Activated CD4-positive, alpha-beta memory T cell treated with anti-CD3 and anti-CD28 coated beads for 36 hours (primary cell): ENCODE results near the gene ART4. TPM values are rescaled to one million over a fixed set of nuclear protein-coding genes. Genes with fewer than 3 reads are reported as not detected.

ENCODE experiments used
- CTCF ChIA-PET: fragments of 350-600 bp; sonication (Branson Sonifier 250); formaldehyde crosslinking; loops from one replicate; lab custom pipeline; 2021; ENCODE audit warnings: antibody characterized with exemption, inconsistent platforms; lab: Charles Lee
- POLR2A ChIA-PET: fragments of 350-600 bp; sonication (Branson Sonifier 250); formaldehyde crosslinking; loops from one replicate; lab custom pipeline; 2021; ENCODE audit warnings: antibody characterized with exemption; lab: Charles Lee
- DNase-seq: peaks from one replicate; pipeline ENCODE4 v3.0.0-alpha.2; 2020
- H3K27ac Mint-ChIP-seq: one replicate; pipeline ENCODE4 v1.8.0; 2021; ENCODE audit warnings: mixed read lengths
- H3K27me3 Mint-ChIP-seq: one replicate; pipeline ENCODE4 v1.8.0; 2021; ENCODE audit warnings: mixed read lengths
- H3K36me3 Mint-ChIP-seq: one replicate; pipeline ENCODE4 v1.8.0; 2021; ENCODE audit warnings: mixed read lengths
- H3K4me1 Mint-ChIP-seq: one replicate; pipeline ENCODE4 v1.8.0; 2021; ENCODE audit warnings: low read depth, mixed read lengths
- H3K4me3 Mint-ChIP-seq: one replicate; pipeline ENCODE4 v1.8.0; 2021; ENCODE audit warnings: mild to moderate bottlenecking, mixed read lengths
- H3K9me3 Mint-ChIP-seq: one replicate; pipeline ENCODE4 v1.8.0; 2021; ENCODE audit warnings: mixed read lengths
- intact Hi-C: fragments of 100-400 bp; cut with micrococcal nuclease; formaldehyde crosslinking; loops from one replicate; pipeline ENCODE4 v1.15.1; 2023
- total RNA-seq, 2 experiments: library from RNA; stranded (reverse); gene quantifications; one replicate each; pipeline ENCODE4 v1.2.3, GENCODE V29; 2021

The ART4 gene
- total RNA-seq, 2 experiments from 2014 or later, result not detected

GRCh38 chr12:14849661-14850060, 6.3 kb upstream of the ART4 start:
- Mint-ChIP-seq H3K9me3 (no peaks in the 10 kb centered on the region), H3K27me3 (no peaks in the 10 kb centered on the region), H3K36me3 (no peaks in the 10 kb centered on the region), H3K4me3 (no peak overlapping the region), H3K27ac (no peak overlapping the region), H3K4me1 (no peaks in the 10 kb centered on the region)
- intact Hi-C loops, result no loop called here
- POLR2A ChIA-PET, result no interaction called here
- no peak for DNase-seq
- CTCF ChIA-PET, result interaction anchor here (1.3 to 7.0 kb wide), 4 partner anchors 126 to 372 kb away, joined by 3 to 121 read pairs (median 14); partner anchors contain the start of gene RERG

GRCh38 chr12:14846876-14847580, 3.7 kb upstream of the ART4 start:
- H3K4me1 Mint-ChIP-seq, result no peaks in the 10 kb centered on the region
- no peaks in the 10 kb centered on the region for H3K9me3 Mint-ChIP-seq
- POLR2A ChIA-PET, result no interaction called here
- DNase-seq, result no peak
- no peak overlapping the region for H3K27ac Mint-ChIP-seq
- H3K36me3 Mint-ChIP-seq, result no peaks in the 10 kb centered on the region
- no peak overlapping the region for H3K4me3 Mint-ChIP-seq
- CTCF ChIA-PET, result interaction anchor here (1.0 to 7.0 kb wide), 5 partner anchors 124 to 374 kb away, joined by 3 to 121 read pairs (median 10); partner anchors contain the start of gene RERG
- intact Hi-C loops, result loop anchor here (2.0 kb wide), 1 partner anchor 54 kb away; no protein-coding TSS in a partner anchor
- H3K27me3 Mint-ChIP-seq, result no peaks in the 10 kb centered on the region

GRCh38 chr12:14846042-14846587, 2.8 kb upstream of the ART4 start:
- Mint-ChIP-seq H3K36me3 (no peaks in the 10 kb centered on the region), H3K27ac (no peak overlapping the region), H3K27me3 (no peaks in the 10 kb centered on the region), H3K4me3 (no peak overlapping the region), H3K9me3 (no peaks in the 10 kb centered on the region), H3K4me1 (no peaks in the 10 kb centered on the region)
- no peak for DNase-seq
- POLR2A ChIA-PET, result no interaction called here
- intact Hi-C loops, result loop anchor here (2.0 kb wide), 1 partner anchor 55 kb away; no protein-coding TSS in a partner anchor
- CTCF ChIA-PET, result interaction anchor here (0.5 to 7.0 kb wide), 19 partner anchors 9 to 375 kb away, joined by 3 to 121 read pairs (median 4); partner anchors contain the start of gene RERG

GRCh38 chr12:14845350-14845750, 2.0 kb upstream of the ART4 start:
- Mint-ChIP-seq H3K4me3 (no peak overlapping the region), H3K36me3 (no peaks in the 10 kb centered on the region), H3K9me3 (no peaks in the 10 kb centered on the region), H3K4me1 (no peaks in the 10 kb centered on the region), H3K27ac (no peak overlapping the region), H3K27me3 (no peaks in the 10 kb centered on the region)
- ChIA-PET CTCF (interaction anchor here (0.6 to 7.0 kb wide), 15 partner anchors 8 to 376 kb away, joined by 3 to 121 read pairs (median 4); partner anchors contain the start of gene RERG), POLR2A (no interaction called here)
- intact Hi-C loops, result loop anchor here (1.0 to 2.0 kb wide), 3 partner anchors 122 to 375 kb away; partner anchors contain the start of gene RERG
- DNase-seq, result peak; percentile 43

- H3K36me3 Mint-ChIP-seq, result no peaks in the 10 kb centered on the region
- H3K27ac Mint-ChIP-seq, result no peak overlapping the region
- H3K4me1 Mint-ChIP-seq, result no peaks in the 10 kb centered on the region
- H3K4me3 Mint-ChIP-seq, result no peak overlapping the region
- ChIA-PET CTCF (interaction anchor here (0.6 to 7.0 kb wide), 8 partner anchors 9 to 425 kb away, joined by 3 to 121 read pairs (median 5); partner anchors contain the start of gene RERG), POLR2A (no interaction called here)
- no peaks in the 10 kb centered on the region for H3K9me3 Mint-ChIP-seq
- intact Hi-C loops, result loop anchor here (2.0 kb wide), 1 partner anchor 376 kb away; the partner anchor contains the start of gene RERG
- DNase-seq, result no peak
- peaks cover 5% of the 10 kb centered on the region for H3K27me3 Mint-ChIP-seq
Measured at GRCh38 chr12:14844401-14844800, 1.1 kb upstream of the ART4 start.

GRCh38 chr12:14842315-14842714, 1.0 kb downstream of the ART4 start:
- no peaks in the 10 kb centered on the region for H3K36me3 Mint-ChIP-seq
- H3K27me3 Mint-ChIP-seq, result peaks cover 7% of the 10 kb centered on the region
- H3K9me3 Mint-ChIP-seq, result no peaks in the 10 kb centered on the region
- POLR2A ChIA-PET, result no interaction called here
- H3K4me3 Mint-ChIP-seq, result no peak overlapping the region
- no peaks in the 10 kb centered on the region for H3K4me1 Mint-ChIP-seq
- CTCF ChIA-PET, result interaction anchor here (7.0 kb wide), 1 partner anchor 152 kb away, joined by 121 read pairs; no protein-coding TSS in a partner anchor
- H3K27ac Mint-ChIP-seq, result no peak overlapping the region
- no peak for DNase-seq
- intact Hi-C loops, result no loop called here

- intact Hi-C loops, result no loop called here
- ChIA-PET POLR2A (no interaction called here), CTCF (no interaction called here)
- no peak for DNase-seq
- Mint-ChIP-seq H3K27ac (no peak overlapping the region), H3K36me3 (no peaks in the 10 kb centered on the region), H3K4me1 (no peaks in the 10 kb centered on the region), H3K9me3 (no peaks in the 10 kb centered on the region), H3K4me3 (no peak overlapping the region), H3K27me3 (peaks cover 9% of the 10 kb centered on the region)
Measured at GRCh38 chr12:14841761-14842160, 1.6 kb downstream of the ART4 start.

GRCh38 chr12:14840616-14841015, 2.7 kb downstream of the ART4 start:
- intact Hi-C loops, result no loop called here
- Mint-ChIP-seq H3K4me3 (no peak overlapping the region), H3K27ac (no peak overlapping the region), H3K36me3 (no peaks in the 10 kb centered on the region), H3K9me3 (no peaks in the 10 kb centered on the region), H3K27me3 (peaks cover 9% of the 10 kb centered on the region), H3K4me1 (no peaks in the 10 kb centered on the region)
- DNase-seq, result no peak
- POLR2A ChIA-PET, result no interaction called here
- CTCF ChIA-PET, result interaction anchor here (0.8 to 2.1 kb wide), 2 partner anchors 121 to 155 kb away, joined by 3 to 6 read pairs; no protein-coding TSS in a partner anchor

GRCh38 chr12:14839262-14839661, 4.1 kb downstream of the ART4 start:
- Mint-ChIP-seq H3K9me3 (no peaks in the 10 kb centered on the region), H3K27me3 (peaks cover 9% of the 10 kb centered on the region), H3K4me1 (no peaks in the 10 kb centered on the region), H3K36me3 (no peaks in the 10 kb centered on the region), H3K4me3 (no peak overlapping the region), H3K27ac (no peak overlapping the region)
- POLR2A ChIA-PET, result no interaction called here
- DNase-seq, result no peak
- intact Hi-C loops, result no loop called here
- CTCF ChIA-PET, result interaction anchor here (2.1 kb wide), 1 partner anchor 156 kb away, joined by 6 read pairs; no protein-coding TSS in a partner anchor

- H3K27ac Mint-ChIP-seq, result no peak overlapping the region
- intact Hi-C loops, result no loop called here
Measured at GRCh38 chr12:14836336-14837210, 6.8 kb downstream of the ART4 start.

GRCh38 chr12:14834509-14834908, 8.8 kb downstream of the ART4 start:
- Mint-ChIP-seq H3K4me1 (no peaks in the 10 kb centered on the region), H3K36me3 (no peaks in the 10 kb centered on the region), H3K27me3 (peaks cover 13% of the 10 kb centered on the region), H3K9me3 (no peaks in the 10 kb centered on the region), H3K27ac (no peak overlapping the region), H3K4me3 (no peak overlapping the region)
- ChIA-PET CTCF (interaction anchor here (1.2 to 1.5 kb wide), 2 partner anchors 10 to 11 kb away, joined by 5 to 6 read pairs; no protein-coding TSS in a partner anchor), POLR2A (no interaction called here)
- no peak for DNase-seq
- intact Hi-C loops, result no loop called here

More at GRCh38 chr12:14836336-14837210, 6.8 kb downstream of the ART4 start:
- Mint-ChIP-seq H3K9me3 (no peaks in the 10 kb centered on the region), H3K4me3 (no peak overlapping the region), H3K27me3 (peaks cover 16% of the 10 kb centered on the region), H3K36me3 (no peaks in the 10 kb centered on the region), H3K4me1 (no peaks in the 10 kb centered on the region)
- CTCF ChIA-PET, result interaction anchor here (0.8 to 1.5 kb wide), 2 partner anchors 9 to 158 kb away, joined by 3 to 7 read pairs; no protein-coding TSS in a partner anchor
- POLR2A ChIA-PET, result no interaction called here
- no peak for DNase-seq
